DMS153 (cell line): ENCODE measurements around the gene SMTNL1.
A peak's percentile ranks its signal among the peaks of the same experiment; 100 is the strongest.
"Not testable (repeated sequence)": the region's sequence is repeated elsewhere in the genome, so short reads cannot be mapped to it uniquely, and the experiment has no call there.

Experiments
- DNase-seq: peaks from one replicate; lab custom pipeline; 2025; lab: John Stamatoyannopoulos, UW

Gene SMTNL1

DNA sequence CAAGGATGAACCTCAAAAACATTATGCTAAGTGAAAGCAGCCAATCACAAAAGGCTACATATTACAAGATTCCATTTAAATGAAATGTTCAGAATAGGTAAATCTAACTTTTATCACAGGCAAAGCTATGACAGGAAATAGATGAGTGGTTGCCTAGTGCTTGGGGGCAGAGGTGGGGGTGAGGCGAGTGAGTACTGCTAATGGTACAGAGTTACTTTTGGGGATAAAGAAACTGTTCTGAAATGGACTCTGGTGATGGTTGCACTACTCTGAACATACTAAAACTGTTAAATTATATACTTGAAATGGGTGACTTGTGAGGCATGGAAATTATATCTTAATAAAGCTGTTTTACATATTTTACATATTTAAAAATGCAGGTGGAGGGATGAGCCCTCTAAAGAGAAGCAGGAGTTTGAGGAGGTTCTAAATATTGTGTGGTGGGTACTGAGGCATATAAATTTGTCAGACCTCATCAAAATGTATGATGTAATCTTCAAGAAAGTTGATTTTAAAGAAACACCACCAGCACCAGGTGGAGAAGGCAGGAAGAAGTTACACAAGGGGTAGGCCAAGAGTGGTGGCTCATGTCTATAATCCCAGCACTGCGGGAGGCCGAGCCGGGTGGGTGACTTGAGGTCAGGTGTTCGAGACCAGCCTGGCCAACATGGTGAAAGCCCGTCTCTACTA, 25.5 kb upstream of the SMTNL1 start:
- no peak for DNase-seq

GRCh38 chr11:57512646-57513451, 24.5 kb upstream of the SMTNL1 start:
- no peak for DNase-seq

DNA sequence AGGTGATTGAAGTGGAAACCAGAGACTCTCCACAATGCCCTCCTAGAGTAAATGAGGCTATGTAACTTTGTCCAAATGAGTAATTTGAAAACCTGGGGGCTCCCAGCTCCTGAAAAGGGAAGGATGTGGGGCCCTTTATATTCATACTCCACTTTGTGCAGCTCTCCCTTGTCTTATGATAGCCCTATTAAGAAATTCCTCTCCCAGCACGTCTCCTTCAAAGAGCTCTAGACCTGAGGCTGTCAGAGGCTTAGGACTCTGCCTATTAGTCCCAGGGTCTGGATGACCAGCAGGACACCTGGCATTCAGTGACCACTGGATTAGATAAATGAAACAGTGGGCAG, 24.0 kb upstream of the SMTNL1 start:
- no peak for DNase-seq

DNA sequence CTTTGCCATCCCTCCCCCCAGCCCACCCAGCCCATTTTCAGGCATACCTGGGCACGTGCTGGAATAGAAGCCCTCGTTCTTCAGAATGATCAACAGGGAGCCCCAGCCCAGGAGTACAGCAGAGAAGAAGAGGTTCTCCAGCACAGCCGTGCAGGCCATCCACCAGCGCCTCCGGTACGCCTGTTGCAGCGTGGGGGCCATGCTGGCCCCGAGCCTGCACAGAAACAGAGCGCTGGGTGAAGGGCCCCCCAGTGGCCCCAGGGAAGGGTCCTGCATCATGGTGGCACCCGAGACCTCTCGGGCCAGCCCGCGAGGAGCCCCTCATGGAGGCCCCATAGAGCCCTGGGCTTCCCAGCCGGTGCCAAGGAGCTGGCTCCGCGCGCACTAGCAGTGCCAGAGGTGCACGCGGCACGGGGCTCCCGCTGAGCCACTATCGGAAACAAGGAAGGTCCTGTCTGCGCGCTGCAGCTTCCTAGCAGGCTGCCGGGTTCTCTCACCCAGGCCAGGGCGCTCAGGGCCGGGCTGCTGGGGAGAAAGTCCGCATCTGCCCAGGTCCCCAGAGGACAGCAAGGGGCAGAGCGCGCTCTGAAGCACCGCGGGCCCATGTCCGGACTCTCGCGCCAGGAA, 23.4 kb upstream of the SMTNL1 start:
- no peak for DNase-seq

- no peak for DNase-seq
These were observed 22.7 kb upstream of the SMTNL1 start for GRCh38 chr11:57514538-57515331.

GRCh38 chr11:57515332-57516060, 21.9 kb upstream of the SMTNL1 start, which contains the start of gene SLC43A1:
Gene SLC43A1, minus strand, starts transcription at chr11:57515702. Its CDS starts 1,591 bp downstream, at chr11:57514111.
- no peak for DNase-seq

DNA sequence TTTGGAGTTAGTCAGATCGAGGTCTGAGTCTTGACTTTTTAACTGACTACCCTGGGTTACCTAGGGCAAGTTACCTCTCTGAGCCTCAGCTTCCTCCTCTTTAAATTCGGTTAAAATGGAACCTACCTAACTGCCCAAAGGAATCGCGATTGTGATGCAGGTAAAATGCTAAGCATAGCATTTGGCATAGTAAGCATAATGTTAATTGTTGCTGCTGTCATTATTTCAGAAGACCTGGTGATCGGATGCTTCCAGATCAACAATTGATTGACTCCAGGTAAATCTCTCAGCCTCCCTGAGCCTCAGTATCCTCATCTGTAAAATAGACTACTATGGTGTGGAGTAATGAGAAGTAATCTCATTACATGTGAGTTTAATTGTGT, 21.3 kb upstream of the SMTNL1 start:
- DNase-seq: no peak

- no peak for DNase-seq
These were observed 16.3 kb upstream of the SMTNL1 start for GRCh38 chr11:57521116-57521515.

DNA sequence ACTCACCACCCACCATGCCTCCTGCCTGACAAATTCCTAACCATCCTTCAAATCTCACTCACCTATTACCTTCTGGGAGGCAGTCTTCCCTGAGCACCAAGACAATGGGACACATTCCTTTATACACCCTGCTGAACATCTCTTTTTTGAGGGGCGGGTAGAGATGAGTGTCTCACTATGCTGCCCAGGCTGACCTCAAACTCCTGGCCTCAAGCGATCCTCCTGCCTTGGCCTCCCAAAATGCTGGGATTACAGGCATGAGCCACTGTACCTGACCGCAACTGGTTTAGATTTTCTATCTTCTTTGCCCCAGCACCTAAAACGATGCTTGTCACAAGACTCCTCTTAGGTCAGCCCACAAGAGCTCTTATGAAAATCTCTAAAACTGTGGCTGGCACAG, 14.0 kb upstream of the SMTNL1 start:
- DNase-seq: no peak

- DNase-seq: peak; percentile 40
These were observed 10.3 kb upstream of the SMTNL1 start for GRCh38 chr11:57527056-57527631.

GRCh38 chr11:57529012-57529411, 8.4 kb upstream of the SMTNL1 start:
- DNase-seq: no peak

DNA sequence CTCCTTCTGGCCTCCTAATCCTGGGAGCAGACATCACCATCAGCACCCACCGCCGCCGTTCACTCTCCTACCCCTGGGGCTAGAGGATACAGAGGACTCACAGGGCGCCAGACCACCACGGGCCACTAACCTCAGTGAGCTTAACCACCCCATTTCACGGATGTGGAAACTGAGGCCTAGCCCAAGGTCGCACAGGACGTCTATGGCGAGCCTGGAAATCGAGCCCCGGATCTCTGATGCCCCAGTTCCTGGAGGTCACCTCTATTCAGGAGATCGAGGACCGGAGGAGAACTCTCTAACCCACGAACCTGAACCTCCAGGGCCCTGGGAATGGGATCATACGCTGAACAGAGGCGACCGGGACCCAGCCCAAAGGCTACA, 7.2 kb upstream of the SMTNL1 start:
- DNase-seq: no peak

- DNase-seq: peak; percentile 99
These were observed 6.5 kb upstream of the SMTNL1 start, which contains the start of gene TIMM10 for GRCh38 chr11:57530596-57531507. Gene TIMM10, minus strand, starts transcription at chr11:57530754. Its CDS starts 565 bp downstream, at chr11:57530189.

GRCh38 chr11:57534449-57534848, 2.9 kb upstream of the SMTNL1 start:
- DNase-seq: not testable (repeated sequence)

DNA sequence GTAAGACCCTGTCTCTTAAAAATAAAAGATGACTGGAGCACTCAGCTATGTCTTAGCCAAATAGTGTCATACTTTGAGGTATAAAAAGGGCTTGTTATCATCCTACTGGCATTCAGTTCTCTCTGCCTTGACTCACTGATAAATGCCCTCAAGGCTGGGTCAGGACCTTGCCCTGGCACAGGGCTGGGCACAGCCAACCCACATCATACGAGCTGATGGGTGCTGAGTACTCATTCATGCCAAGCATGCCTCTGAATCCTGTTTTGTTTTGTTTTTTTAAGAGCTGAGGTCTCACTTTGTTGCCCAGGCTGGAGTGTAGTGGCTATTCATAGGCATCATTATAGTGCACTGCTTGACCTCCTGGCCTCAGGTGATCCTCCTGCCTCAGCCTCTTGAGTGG, 1.9 kb downstream of the SMTNL1 start:
- DNase-seq: no peak

DNA sequence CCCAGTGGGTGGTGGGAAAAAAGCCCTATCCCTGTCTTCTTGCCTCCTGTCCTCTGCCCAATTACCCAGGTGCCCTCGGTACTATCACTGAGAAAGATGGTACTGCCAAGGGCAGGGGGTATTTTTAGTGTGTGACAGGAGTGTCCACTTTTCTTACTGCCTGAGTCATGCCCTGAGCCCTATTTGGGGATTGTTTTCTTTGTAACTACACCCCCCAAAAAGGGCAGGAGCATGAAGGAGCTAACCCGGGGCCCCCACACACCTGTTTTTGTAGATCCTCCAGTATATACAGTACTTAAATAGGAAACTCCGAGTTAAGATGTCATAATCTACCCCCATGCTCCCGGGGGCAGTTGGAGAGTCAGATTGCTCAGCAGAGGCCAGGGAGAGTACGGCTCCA, 3.8 kb downstream of the SMTNL1 start:
- no peak for DNase-seq

DNA sequence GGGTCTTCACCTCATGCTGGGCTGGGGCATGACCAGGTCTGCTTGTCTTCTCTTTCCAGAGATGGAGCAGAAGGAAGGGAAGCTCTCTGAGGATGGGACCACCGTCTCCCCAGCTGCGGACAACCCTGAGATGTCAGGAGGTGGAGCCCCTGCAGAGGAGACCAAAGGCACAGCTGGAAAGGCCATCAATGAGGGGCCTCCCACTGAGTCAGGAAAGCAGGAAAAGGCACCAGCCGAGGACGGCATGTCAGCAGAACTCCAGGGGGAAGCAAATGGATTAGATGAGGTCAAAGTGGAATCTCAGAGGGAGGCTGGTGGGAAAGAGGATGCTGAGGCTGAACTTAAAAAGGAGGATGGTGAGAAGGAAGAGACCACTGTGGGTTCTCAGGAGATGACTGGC, 5.2 kb downstream of the SMTNL1 start:
- DNase-seq: no peak

DNA sequence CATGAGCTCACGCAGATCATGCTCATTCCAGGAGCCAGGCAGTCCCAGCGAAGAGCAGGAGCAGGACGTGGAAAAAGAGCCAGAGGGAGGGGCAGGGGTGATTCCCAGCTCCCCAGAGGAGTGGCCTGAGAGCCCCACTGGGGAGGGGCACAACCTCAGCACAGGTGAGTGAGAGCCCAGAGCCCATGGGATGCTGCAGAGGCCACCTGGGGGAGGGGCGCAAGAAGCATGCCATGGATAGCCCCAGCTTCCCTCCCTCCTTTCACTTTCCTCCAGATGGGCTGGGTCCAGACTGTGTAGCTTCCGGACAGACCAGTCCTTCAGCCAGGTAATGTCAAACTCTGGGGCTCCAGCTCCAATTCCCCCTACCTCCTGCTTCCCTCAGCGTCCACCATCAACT, 6.2 kb downstream of the SMTNL1 start:
- no peak for DNase-seq

DNA sequence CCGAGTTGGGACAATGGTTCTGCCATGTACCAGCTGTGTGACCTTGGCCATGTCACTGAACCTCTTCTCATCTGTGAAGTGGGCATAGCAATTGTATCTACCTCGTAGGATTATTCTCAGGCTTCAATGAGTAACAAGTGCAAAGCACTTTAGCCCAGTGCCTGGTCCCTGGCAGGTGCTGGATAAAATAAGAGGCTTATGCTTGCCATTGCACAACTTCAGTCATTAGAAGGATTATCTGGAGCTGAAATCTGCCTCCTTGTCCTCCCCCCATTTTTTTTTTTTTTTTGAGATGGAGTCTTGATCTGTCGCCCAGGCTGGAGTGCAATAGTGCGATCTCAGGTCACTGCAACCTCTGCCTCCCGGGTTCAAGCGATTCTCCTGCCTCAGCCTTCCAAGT, 7.2 kb downstream of the SMTNL1 start:
- DNase-seq: no peak

DNA sequence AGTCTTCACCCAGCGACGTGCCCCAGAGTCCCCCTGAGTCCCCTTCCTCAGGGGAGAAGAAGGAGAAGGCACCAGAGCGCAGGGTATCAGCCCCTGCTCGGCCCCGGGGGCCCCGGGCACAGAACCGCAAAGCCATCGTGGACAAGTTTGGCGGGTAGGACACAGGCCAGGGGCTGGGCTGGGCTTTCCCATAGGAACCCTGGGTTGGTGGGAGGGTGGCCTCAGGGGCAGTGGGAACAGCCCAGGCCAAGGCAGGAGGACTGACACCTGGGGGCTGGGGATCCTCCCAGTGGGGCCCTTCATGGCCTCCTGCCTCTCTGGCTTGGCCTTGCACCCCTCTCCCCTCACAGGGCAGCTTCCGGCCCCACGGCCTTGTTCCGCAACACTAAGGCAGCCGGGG, 8.5 kb downstream of the SMTNL1 start:
- no peak for DNase-seq
